NCI-H2227 (cell line): ENCODE measurements around the gene GPR183.

Experiments
- DNase-seq: peaks from one replicate; lab custom pipeline; 2025; ENCODE audit not compliant: unreplicated experiment; lab: John Stamatoyannopoulos, UW

The GPR183 gene

DNA sequence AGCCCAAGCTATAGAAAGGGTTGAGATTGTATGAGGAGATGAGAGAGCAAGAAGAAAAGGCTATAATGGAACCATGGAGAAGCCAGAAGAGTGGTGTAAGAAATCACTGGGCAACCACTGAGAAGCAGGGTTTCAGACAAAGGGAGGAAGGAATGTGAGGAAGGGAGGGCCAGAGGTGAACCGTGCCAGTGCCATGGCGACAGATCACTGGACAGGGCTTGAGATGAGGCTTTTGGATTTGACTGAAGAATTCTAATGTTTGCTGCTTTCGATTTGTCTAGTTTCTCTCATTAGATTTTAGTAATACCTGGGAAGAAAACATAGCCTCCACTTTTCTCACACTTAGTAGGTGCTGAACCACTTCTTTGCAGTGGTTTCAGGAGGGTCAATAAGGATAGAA lies 6.3 kb upstream of the GPR183 start:
- no peak for DNase-seq

- no peak for DNase-seq
Measured at GRCh38 chr13:99312493-99312883, 5.3 kb upstream of the GPR183 start.

DNA sequence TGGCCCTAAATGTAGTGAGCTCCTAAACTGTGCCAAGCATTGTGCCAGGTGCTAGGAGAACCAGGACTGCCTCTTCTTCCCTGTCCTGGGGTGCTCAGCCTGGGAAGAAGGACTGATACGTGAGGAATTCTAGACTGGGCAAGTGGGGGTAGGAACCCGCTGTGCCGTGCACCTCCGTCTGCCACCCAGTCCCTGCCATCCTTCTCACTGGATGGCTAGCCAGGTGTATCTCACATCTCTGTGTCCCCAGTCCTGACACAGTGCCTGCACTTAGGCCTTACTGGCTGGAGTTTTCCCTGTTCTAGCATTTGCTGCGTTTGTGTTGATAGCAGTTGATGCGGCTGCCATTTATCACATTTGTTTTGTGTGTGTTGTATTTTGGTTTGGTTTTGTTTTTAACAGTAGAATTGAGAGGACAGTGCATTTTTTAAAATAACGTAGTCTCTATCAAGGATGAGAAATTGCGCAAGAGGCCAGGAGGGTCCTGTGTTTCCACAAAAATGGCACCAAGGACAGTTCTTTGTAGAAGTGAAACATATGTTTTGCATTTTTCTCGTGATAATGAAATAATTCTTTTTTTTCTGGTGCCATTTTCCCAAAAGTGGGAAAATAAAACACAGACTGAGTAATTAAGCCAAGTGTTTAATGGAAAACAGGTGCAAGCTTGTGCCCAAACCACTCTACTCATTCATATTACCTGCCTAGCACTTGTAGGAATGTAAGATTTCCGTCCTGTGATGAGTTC lies 4.7 kb upstream of the GPR183 start:
- DNase-seq, result no peak

- DNase-seq, result no peak
Measured at GRCh38 chr13:99311137-99311536, 3.9 kb upstream of the GPR183 start.

DNA sequence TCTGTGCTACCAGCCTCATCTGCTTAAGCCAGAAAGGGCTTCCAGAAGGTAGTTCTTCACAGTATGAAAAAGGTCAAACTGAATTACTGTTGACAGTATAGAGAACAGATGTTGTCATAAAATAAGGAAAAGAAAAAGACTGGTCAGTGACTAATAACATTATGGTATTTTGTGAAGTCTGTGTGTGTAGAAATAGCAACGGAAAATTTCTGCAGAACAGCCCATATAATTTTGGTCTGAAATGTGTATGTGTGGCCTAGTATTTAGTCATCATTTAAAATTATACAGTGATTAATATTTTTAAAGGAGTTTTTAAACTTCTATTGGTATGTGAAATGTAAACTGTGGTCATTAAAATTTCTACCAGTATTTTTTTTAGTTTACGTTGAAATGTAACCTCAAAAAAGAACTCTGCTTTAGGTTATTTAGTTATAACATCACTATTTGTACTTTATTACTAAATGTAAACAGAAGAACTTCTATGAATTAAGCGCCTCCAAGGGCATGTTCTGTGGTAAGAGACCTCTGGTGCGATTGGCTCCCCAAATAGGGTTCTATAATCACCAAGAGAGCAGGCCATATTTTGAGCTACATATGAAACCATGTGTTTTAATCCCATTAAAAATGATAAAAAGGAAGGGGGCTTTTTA lies 3.3 kb upstream of the GPR183 start:
- DNase-seq, result no peak

DNA sequence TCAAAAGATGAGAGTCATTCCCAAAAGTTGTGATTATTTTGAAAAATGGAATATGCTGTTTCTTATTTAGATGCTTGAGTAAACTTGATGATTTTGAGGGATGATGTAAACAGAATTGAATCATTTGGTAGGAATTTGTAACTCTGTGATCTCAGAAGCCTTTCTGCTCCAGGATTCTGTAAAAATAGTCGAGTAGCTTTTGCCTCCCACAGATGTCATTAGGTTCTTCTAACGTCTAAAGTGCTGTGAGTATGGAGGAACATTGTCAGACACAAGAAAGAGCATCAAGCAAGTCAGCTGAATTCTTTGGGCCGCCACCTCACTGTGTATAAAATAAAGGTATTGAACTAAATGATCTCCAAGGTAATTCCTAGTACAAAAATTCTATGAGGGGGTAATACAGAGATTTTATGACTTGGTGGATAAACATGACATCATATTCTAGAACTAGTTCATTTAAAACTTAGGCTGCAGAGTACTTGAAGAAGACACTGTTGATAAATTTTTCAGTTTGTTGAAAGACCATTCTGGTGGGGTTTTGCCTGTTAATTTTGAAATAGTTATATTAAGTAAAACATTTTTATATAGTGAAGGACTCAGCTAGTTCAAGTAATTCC lies 1.4 kb upstream of the GPR183 start:
- no peak for DNase-seq

DNA sequence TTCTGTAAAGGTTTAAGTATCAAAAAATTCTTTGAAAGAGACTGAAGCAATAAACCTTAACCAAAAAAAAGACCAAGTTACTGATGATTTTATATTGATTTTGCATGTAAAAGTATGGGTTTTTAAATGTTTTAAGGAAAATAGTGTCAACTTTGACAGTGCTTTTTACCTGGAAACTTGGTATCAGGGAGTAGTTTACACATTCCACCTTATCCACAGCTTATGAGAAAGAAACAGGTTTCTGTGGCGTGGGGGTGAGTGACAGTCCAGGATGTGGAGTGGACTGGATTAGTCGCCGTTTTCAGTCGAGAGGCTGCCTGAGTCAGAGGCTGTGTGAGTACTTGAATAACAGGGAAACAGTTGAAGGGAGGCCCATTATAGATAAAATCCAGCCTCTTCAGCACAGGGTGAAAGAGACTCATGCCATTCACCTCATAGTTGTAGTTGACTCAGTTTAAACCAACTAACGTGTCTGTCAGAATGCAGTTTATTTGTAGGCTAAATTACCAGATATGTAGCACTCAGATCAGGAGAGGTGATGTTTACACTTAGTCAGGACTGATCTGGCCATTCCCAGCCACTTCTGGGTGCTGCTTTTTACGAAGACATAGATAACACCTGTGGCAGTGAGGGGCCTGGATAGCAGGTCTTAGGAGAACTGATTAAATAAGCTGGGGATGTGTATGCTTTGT lies 595 bp upstream of the GPR183 start:
- no peak for DNase-seq

DNA sequence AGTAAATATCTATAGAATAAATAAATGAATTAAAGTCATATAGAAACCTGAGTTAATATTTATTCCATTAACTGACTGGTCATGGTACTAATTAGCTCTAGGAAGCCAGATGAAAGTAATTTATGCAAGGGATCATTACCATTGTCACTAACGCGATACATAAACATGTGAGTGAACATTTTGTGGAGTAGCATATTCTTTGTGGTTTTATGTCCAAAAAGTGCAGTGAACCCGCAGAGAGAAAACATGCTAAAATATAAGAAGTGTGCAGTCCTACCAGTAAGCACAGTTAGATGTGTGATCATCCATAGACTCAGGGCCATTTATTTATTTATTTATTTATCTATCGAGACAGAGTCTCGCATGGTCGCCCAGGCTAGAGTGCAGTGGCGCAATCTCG lies 1.6 kb downstream of the GPR183 start:
- no peak for DNase-seq

GRCh38 chr13:99305158-99305557 lies 2.0 kb downstream of the GPR183 start:
- no peak for DNase-seq

DNA sequence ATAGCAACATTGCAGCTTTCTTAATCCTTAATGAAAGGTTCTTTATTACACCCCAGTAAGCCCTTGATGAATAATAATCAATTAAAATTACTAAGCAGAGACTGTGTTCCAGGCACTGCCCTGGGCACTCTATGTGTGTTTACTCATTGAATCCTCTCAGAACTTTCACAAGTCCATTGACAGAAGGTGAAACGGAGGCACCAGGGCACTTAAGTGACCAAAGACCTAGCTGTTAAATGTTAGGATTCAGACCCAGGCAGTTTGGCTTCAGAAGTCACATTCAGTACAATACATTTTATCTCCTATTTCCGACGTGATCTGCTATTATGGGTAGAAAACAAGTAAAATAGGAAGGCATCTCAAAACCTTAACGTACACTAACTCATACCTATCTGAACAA lies 2.7 kb downstream of the GPR183 start:
- no peak for DNase-seq

GRCh38 chr13:99303863-99304521 lies 3.2 kb downstream of the GPR183 start:
- DNase-seq, result no peak

- no peak for DNase-seq
Measured at GRCh38 chr13:99302637-99303505, 4.3 kb downstream of the GPR183 start.

GRCh38 chr13:99301913-99302636 lies 5.1 kb downstream of the GPR183 start:
- no peak for DNase-seq

GRCh38 chr13:99301056-99301838 lies 6.0 kb downstream of the GPR183 start:
- DNase-seq, result no peak

GRCh38 chr13:99299920-99300341 lies 7.3 kb downstream of the GPR183 start:
- no peak for DNase-seq

GRCh38 chr13:99299256-99299919 lies 7.8 kb downstream of the GPR183 start:
- no peak for DNase-seq

DNA sequence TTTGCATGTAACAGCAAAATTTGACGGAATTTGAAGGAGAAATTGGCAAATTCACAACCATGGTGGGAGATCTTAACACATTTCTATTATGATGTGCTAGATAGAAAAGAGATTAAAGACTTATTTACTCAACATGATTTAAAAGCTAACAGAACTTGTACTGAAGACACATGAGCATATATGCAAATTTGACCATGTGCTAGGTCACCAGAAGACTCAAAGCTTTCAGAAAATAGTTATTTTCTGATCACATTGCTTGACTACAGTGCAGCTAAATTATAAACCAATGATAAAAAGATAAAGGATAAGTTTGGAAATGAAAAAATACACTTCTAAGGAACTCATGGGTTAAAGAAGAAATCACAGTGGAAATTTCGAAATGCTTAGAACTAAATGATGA lies 9.1 kb downstream of the GPR183 start:
- DNase-seq, result no peak

DNA sequence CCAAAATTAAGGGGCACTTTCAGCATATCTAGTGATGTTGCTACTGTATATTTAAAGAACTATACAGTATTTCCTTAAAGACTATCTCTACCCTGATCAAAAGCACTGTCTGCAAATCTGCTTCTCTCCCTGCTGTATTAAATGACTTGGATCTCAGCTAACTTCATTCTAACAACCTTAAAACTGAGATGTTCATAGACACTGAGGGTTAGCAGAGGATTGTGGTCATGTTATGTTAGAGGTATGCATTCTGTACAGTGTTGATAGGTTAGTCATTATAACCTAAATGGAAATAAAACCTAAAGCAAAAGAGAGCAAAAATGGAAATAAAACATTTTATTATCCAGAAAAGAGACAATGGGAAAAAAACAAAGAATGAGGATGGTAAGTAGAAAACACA lies 9.9 kb downstream of the GPR183 start:
- DNase-seq, result no peak
